HG02623 (cell line): Measurements from ENCODE around the gene UFM1.
"Not testable (repeated sequence)": the region's sequence is repeated elsewhere in the genome, so short reads cannot be mapped to it uniquely, and the experiment has no call there.

ENCODE experiments used
- ATAC-seq: cut with Tn5 transposase; IDR thresholded peaks from one replicate; pipeline ENCODE4 v1.9.1; 2021; ENCODE audit warnings: moderate library complexity; ENCODE audit not compliant: unreplicated experiment

The UFM1 gene

GRCh38 chr13:38349390-38350113, at the start of gene UFM1:
Gene UFM1, plus strand, starts transcription at chr13:38349851. Its CDS starts 69 bp downstream, at chr13:38349920.
- peak; percentile 97 for ATAC-seq

GRCh38 chr13:38301236-38301635, 48.4 kb upstream of the UFM1 start:
- no peak for ATAC-seq

GRCh38 chr13:38303816-38304320, 45.8 kb upstream of the UFM1 start:
- ATAC-seq = no peak

- ATAC-seq = no peak
These were observed 40.9 kb upstream of the UFM1 start for GRCh38 chr13:38308736-38309135.

GRCh38 chr13:38309397-38309796, 40.3 kb upstream of the UFM1 start:
- ATAC-seq = no peak

- not testable (repeated sequence) for ATAC-seq
These were observed 38.5 kb upstream of the UFM1 start for GRCh38 chr13:38311175-38311574.

GRCh38 chr13:38316129-38316528, 33.5 kb upstream of the UFM1 start:
- no peak for ATAC-seq

GRCh38 chr13:38321654-38322053, 28.0 kb upstream of the UFM1 start:
- no peak for ATAC-seq

- no peak for ATAC-seq
These were observed 24.2 kb upstream of the UFM1 start for GRCh38 chr13:38325426-38325825.

GRCh38 chr13:38328699-38329098, 21.0 kb upstream of the UFM1 start:
- no peak for ATAC-seq

- ATAC-seq = no peak
These were observed 14.8 kb upstream of the UFM1 start for GRCh38 chr13:38334845-38335244.

- ATAC-seq = no peak
These were observed 11.6 kb upstream of the UFM1 start for GRCh38 chr13:38338089-38338488.

GRCh38 chr13:38340624-38341023, 9.0 kb upstream of the UFM1 start:
- no peak for ATAC-seq

GRCh38 chr13:38341149-38341692, 8.4 kb upstream of the UFM1 start:
- ATAC-seq = no peak

GRCh38 chr13:38346764-38347163, 2.9 kb upstream of the UFM1 start:
- no peak for ATAC-seq

- peak; percentile 5 for ATAC-seq
These were observed 726 bp upstream of the UFM1 start for GRCh38 chr13:38348861-38349389.

GRCh38 chr13:38350114-38350617, 515 bp downstream of the UFM1 start:
- peak; percentile 24 for ATAC-seq

- no peak for ATAC-seq
These were observed 6.0 kb downstream of the UFM1 start for GRCh38 chr13:38355595-38356119.

GRCh38 chr13:38358684-38359083, 9.0 kb downstream of the UFM1 start:
- no peak for ATAC-seq

- no peak for ATAC-seq
These were observed 12.1 kb downstream of the UFM1 start for GRCh38 chr13:38361542-38362262.

- no peak for ATAC-seq
These were observed 13.6 kb downstream of the UFM1 start for GRCh38 chr13:38363219-38363618.
